Smooth muscle cell (in vitro differentiated cells): ENCODE results near the gene RNF138. TPM values are rescaled to one million over a fixed set of nuclear protein-coding genes. Genes with fewer than 3 reads are reported as not detected.

Experiments
- DNase-seq: peaks from one replicate; lab custom pipeline; 2025; ENCODE audit not compliant: unreplicated experiment; lab: John Stamatoyannopoulos, UW
- H2AFZ ChIP-seq: fragments of 200-600 bp; sonication (generic); 2 replicates; pipeline ENCODE4 v1.6.0; 2016; ENCODE audit warnings: antibody characterized with exemption, low read depth, mild to moderate bottlenecking
- H3F3A ChIP-seq: fragments of 200-600 bp; sonication (generic); 2 replicates; pipeline ENCODE4 v1.6.0; 2017; ENCODE audit warnings: antibody characterized with exemption, low read depth
- H3K27ac ChIP-seq: fragments of 200-600 bp; sonication (generic); 2 replicates; pipeline ENCODE4 v1.5.1; 2016; ENCODE audit warnings: low read depth, mild to moderate bottlenecking
- H3K27me3 ChIP-seq: fragments of 200-600 bp; sonication (generic); 2 replicates; pipeline ENCODE4 v1.6.1; 2016; ENCODE audit warnings: low read depth, mild to moderate bottlenecking
- H3K36me3 ChIP-seq: fragments of 200-600 bp; sonication (generic); 2 replicates; pipeline ENCODE4 v1.5.1; 2016; ENCODE audit warnings: low read depth
- H3K4me1 ChIP-seq: fragments of 200-600 bp; sonication (generic); 2 replicates; pipeline ENCODE4 v1.5.1; 2016; ENCODE audit warnings: low read depth
- H3K4me2 ChIP-seq: fragments of 200-600 bp; sonication (generic); 2 replicates; pipeline ENCODE4 v1.6.0; 2016; ENCODE audit warnings: mild to moderate bottlenecking
- H3K4me3 ChIP-seq: fragments of 200-600 bp; sonication (generic); 2 replicates; pipeline ENCODE4 v1.5.1; 2016; ENCODE audit warnings: mild to moderate bottlenecking
- H3K79me2 ChIP-seq: fragments of 200-600 bp; sonication (generic); 2 replicates; pipeline ENCODE4 v1.6.0; 2016; ENCODE audit warnings: low read depth, mild to moderate bottlenecking
- H3K9ac ChIP-seq: fragments of 200-600 bp; sonication (generic); 2 replicates; pipeline ENCODE4 v1.6.0; 2016; ENCODE audit warnings: low read depth
- H3K9me3 ChIP-seq: fragments of 200-600 bp; sonication (generic); replicated peaks from 2 replicates; pipeline ENCODE4 v1.5.1; 2016; ENCODE audit warnings: low read depth
- H4K20me1 ChIP-seq: fragments of 200-600 bp; sonication (generic); 2 replicates; pipeline ENCODE4 v1.6.0; 2016; ENCODE audit warnings: low read depth
- CTCF ChIP-seq: fragments of 200-600 bp; sonication (generic); IDR thresholded peaks from 2 replicates; pipeline ENCODE4 v1.5.1; 2017; ENCODE audit warnings: borderline replicate concordance, mild to moderate bottlenecking, antibody characterized with exemption; ENCODE audit not compliant: insufficient read depth, poor library complexity, severe bottlenecking
- WGBS: methylation state at CpG from one replicate; pipeline ENCODE4 v1.1.7; 2016; ENCODE audit warnings: low lambda C conversion rate; 5-methylcytosine and 5-hydroxymethylcytosine counted together
- polyA plus RNA-seq: library from polyadenylated mRNA; unstranded; fragments of >200 nt; fragmentation: Nextera tagmentation; extraction: Ambion mirVana; gene quantifications from 2 replicates; pipeline ENCODE4 v1.2.1, GENCODE V29; 2016
- total RNA-seq: library from RNA; depleted of rRNA; stranded (reverse); fragments of >200 nt; gene quantifications from 2 replicates; pipeline ENCODE4 v1.2.3, GENCODE V29; 2014

The RNF138 gene
- total and polyA plus RNA-seq, 2 experiments from 2014 or later, result 10.2 to 15.6 TPM

- DNase-seq, result no peak
- H3K36me3 ChIP-seq, result no peaks in the 10 kb centered on the region
- no peak overlapping the region for H3K4me2 ChIP-seq
- no peak overlapping the region for H3K27ac ChIP-seq
- peaks cover 6% of the 10 kb centered on the region for H3K27me3 ChIP-seq
- H3K79me2 ChIP-seq, result no peaks in the 10 kb centered on the region
- no peak for TF ChIP-seq CTCF
- 96% methylated on average over 24 of the region's 24 CpGs for WGBS
- H3K4me1 ChIP-seq, result no peaks in the 10 kb centered on the region
- H4K20me1 ChIP-seq, result no peaks in the 10 kb centered on the region
- H3K9ac ChIP-seq, result no peak overlapping the region
- no peaks in the 10 kb centered on the region for H3K9me3 ChIP-seq
- no peaks in the 10 kb centered on the region for H3F3A ChIP-seq
- H3K4me3 ChIP-seq, result no peak overlapping the region
- no peak overlapping the region for H2AFZ ChIP-seq
Measured at GRCh38 chr18:32139835-32140283, 48.2 kb downstream of the RNF138 start.

- WGBS, result 84% methylated on average over 2 of the region's 2 CpGs
- no peak for TF ChIP-seq CTCF
- no peak overlapping the region for H3K9ac ChIP-seq
Measured at GRCh38 chr18:32148185-32148870, 56.7 kb downstream of the RNF138 start.

GRCh38 chr18:32152705-32153448 is 61.2 kb downstream of the RNF138 start:
- 93% methylated on average over 5 of the region's 5 CpGs for WGBS

More at GRCh38 chr18:32148185-32148870, 56.7 kb downstream of the RNF138 start:
- H3K4me2 ChIP-seq, result no peak overlapping the region
- no peaks in the 10 kb centered on the region for H3K9me3 ChIP-seq
- H3K27me3 ChIP-seq, result peaks cover 10% of the 10 kb centered on the region
- no peaks in the 10 kb centered on the region for H4K20me1 ChIP-seq
- no peaks in the 10 kb centered on the region for H3F3A ChIP-seq
- no peak overlapping the region for H3K4me3 ChIP-seq
- no peak overlapping the region for H3K27ac ChIP-seq
- no peaks in the 10 kb centered on the region for H3K4me1 ChIP-seq
- no peak for DNase-seq
- H3K79me2 ChIP-seq, result no peaks in the 10 kb centered on the region
- H3K36me3 ChIP-seq, result no peaks in the 10 kb centered on the region
- H2AFZ ChIP-seq, result no peak overlapping the region

More at GRCh38 chr18:32152705-32153448, 61.2 kb downstream of the RNF138 start:
- H3K4me2 ChIP-seq, result no peak overlapping the region
- no peaks in the 10 kb centered on the region for H3K79me2 ChIP-seq
- no peak overlapping the region for H3K9ac ChIP-seq
- no peak overlapping the region for H2AFZ ChIP-seq
- no peaks in the 10 kb centered on the region for H3F3A ChIP-seq
- no peak overlapping the region for H3K4me3 ChIP-seq
- H3K9me3 ChIP-seq, result no peaks in the 10 kb centered on the region
- H4K20me1 ChIP-seq, result no peaks in the 10 kb centered on the region
- no peak for DNase-seq
- H3K27me3 ChIP-seq, result no peaks in the 10 kb centered on the region
- no peak for TF ChIP-seq CTCF
- no peaks in the 10 kb centered on the region for H3K4me1 ChIP-seq
- no peak overlapping the region for H3K27ac ChIP-seq
- no peaks in the 10 kb centered on the region for H3K36me3 ChIP-seq
